Mammary epithelial cell (primary cell): ENCODE measurements around the gene AGA.

Source experiments
- CTCF ChIP-seq, 2 donors: IDR thresholded peaks in 1 of 2; conservative IDR thresholded peaks in 1 of 2; 2 replicates each; pipeline ENCODE4 v1.5.1; 2011 to 2012; ENCODE audit warnings: inconsistent platforms in 2 of 2, low read length in 2 of 2, mild to moderate bottlenecking in 2 of 2, control low read depth in 1 of 2, low read depth in 1 of 2; ENCODE audit not compliant: insufficient read depth in 1 of 2; ENCODE audit errors: extremely low read depth in 1 of 2
- EZH2 ChIP-seq: IDR thresholded peaks from 2 replicates; pipeline ENCODE4 v1.6.1; 2012; ENCODE audit warnings: low read length, inconsistent platforms, borderline replicate concordance

GRCh38 chr4:177434667-177435066 is 7.6 kb downstream of the AGA start:
- TF ChIP-seq EZH2 (no peak), CTCF (conservative IDR thresholded peaks at IDR 0.05 in 1 of 2, IDR thresholded peaks at IDR 0.05 in 1 of 2; ENCODE audit: extremely low read depth in 1 of 2, insufficient read depth in 1 of 2, low read depth in 1 of 2, low read length in 2 of 2) (no peak)
